ENCODE data around the gene GVQW3. TPM values are rescaled to one million over a fixed set of nuclear protein-coding genes. Genes with fewer than 3 reads are reported as not detected.

The GVQW3 gene
- polyA plus RNA-seq, 2 of the 4 experiments (the other 2 are of a cell fraction), result 3.6 to 3.8 TPM

DNA sequence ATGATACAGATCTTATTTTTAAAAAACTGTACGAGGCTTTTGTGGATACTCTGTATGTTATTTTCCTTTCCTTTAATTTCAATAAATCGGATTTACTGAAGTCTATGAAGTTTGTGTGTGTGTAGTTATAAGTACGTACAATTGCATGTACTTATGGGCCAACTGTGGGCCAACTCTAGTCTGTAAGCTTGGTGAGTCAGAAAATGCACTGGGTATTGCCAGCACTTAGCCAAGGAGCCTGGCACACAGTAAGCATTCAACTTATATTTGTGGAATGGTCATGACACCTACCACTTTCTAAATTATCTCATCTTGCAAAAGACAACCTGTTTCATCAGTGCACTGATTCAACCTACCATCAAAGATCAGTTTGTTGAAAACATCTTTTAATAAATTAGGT, 32.8 kb upstream of the GVQW3 start (continued):
- TF ChIP-seq, protein P1, sequence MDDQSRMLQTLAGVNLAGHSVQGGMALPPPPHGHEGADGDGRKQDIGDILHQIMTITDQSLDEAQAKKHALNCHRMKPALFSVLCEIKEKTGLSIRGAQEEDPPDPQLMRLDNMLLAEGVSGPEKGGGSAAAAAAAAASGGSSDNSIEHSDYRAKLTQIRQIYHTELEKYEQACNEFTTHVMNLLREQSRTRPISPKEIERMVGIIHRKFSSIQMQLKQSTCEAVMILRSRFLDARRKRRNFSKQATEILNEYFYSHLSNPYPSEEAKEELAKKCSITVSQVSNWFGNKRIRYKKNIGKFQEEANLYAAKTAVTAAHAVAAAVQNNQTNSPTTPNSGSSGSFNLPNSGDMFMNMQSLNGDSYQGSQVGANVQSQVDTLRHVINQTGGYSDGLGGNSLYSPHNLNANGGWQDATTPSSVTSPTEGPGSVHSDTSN (IDR thresholded peaks at IDR 0.05), result no peak
- TF ChIP-seq ESRRA (IDR thresholded peaks at IDR 0.05; ENCODE audit: borderline replicate concordance, low read length), result no peak
- TF ChIP-seq, protein P2, sequence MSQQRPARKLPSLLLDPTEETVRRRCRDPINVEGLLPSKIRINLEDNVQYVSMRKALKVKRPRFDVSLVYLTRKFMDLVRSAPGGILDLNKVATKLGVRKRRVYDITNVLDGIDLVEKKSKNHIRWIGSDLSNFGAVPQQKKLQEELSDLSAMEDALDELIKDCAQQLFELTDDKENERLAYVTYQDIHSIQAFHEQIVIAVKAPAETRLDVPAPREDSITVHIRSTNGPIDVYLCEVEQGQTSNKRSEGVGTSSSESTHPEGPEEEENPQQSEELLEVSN (IDR thresholded peaks at IDR 0.05; ENCODE audit: borderline replicate concordance, low read depth), result no peak

DNA sequence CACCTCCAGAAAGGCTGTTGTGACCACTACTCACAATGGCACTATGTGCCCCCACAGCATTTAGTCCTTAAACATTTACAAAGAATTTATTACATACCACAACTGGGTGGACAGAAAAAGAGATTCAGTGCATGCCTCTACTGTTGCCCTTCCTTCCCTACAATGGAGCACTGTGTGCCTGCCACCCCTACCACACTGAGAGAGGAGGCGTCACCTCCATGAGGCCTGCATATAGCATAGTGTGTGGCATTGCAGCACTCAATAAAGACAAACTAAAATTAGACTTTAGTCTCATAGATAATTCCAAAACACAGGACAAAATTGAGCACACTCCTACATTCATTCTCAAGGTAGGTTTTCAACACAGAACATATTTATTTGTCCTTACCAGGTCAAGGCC, 26.0 kb upstream of the GVQW3 start:
- no peak overlapping the region for H3K4me3 ChIP-seq
- H3K4me2 ChIP-seq, result no peak overlapping the region
- CTCF ChIA-PET, result no interaction called here
- H3K27ac ChIP-seq, result no peak overlapping the region
- FAIRE-seq (no peak), ATAC-seq (no peak), DNase-seq (ENCODE audit: low read depth in 1 of 2, low spot score in 1 of 2) (no peak)
- H3K4me1 ChIP-seq, result no peaks in the 10 kb centered on the region
- TF ChIP-seq RFX5 (IDR thresholded peaks at IDR 0.05) (no peak), NPAS2 (CRISPR knock-in tag; IDR thresholded peaks at IDR 0.05; ENCODE audit: borderline replicate concordance) (no peak), ZNF302 (CRISPR knock-in tag; IDR thresholded peaks at IDR 0.05) (no peak), HOXB13 (CRISPR knock-in tag; IDR thresholded peaks at IDR 0.05; ENCODE audit: low read depth) (no peak), NR3C1 (IDR thresholded peaks at IDR 0.05) (no peak), MYC (IDR thresholded peaks at IDR 0.05; ENCODE audit: borderline replicate concordance, low read length) (no peak), JUN (IDR thresholded peaks at IDR 0.05) (no peak), MAFK (IDR thresholded peaks at IDR 0.05; ENCODE audit: partially characterized antibody) (no peak), CBX8 (IDR thresholded peaks at IDR 0.05) (no peak), KDM1A (IDR thresholded peaks at IDR 0.05; ENCODE audit: low read depth) (no peak), MAZ (IDR thresholded peaks at IDR 0.05; ENCODE audit: borderline replicate concordance, low read depth, low read length) (no peak), POLR2AphosphoS2 (conservative IDR thresholded peaks at IDR 0.05; ENCODE audit: low read length) (no peak)
- WGBS (ENCODE audit: missing lambda C conversion rate), result 95% methylated on average over 1 of the region's 1 CpG
- no peaks in the 10 kb centered on the region for H3K9me3 ChIP-seq
- POLR2A ChIA-PET, result no interaction called here

DNA sequence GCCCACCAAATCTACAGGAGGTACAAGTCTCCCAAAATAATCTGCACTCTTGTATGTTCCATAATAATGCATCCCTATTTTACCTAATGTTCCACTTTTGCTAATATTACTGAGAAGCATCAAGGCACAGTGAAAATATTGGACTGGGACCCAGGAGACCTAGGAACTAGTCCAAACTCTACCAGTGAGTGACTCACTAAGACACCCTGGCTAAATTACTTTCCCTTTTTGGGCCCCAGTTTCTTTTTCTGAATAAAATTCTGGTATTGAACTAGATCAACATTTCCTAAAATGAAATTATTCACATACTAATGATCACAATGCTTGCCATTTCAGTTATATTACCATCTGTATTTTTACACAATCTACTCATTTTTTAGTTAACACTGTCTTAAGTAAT, 19.7 kb upstream of the GVQW3 start:
- POLR2A ChIA-PET, result no interaction called here
- H3K9me3 ChIP-seq, result no peaks in the 10 kb centered on the region
- FAIRE-seq (no peak), DNase-seq (ENCODE audit: low read depth in 1 of 2, low spot score in 1 of 2) (no peak), ATAC-seq (no peak)
- no peaks in the 10 kb centered on the region for H3K4me1 ChIP-seq
- no peak overlapping the region for H3K4me3 ChIP-seq
- no peak overlapping the region for H3K4me2 ChIP-seq
- TF ChIP-seq, protein P3, sequence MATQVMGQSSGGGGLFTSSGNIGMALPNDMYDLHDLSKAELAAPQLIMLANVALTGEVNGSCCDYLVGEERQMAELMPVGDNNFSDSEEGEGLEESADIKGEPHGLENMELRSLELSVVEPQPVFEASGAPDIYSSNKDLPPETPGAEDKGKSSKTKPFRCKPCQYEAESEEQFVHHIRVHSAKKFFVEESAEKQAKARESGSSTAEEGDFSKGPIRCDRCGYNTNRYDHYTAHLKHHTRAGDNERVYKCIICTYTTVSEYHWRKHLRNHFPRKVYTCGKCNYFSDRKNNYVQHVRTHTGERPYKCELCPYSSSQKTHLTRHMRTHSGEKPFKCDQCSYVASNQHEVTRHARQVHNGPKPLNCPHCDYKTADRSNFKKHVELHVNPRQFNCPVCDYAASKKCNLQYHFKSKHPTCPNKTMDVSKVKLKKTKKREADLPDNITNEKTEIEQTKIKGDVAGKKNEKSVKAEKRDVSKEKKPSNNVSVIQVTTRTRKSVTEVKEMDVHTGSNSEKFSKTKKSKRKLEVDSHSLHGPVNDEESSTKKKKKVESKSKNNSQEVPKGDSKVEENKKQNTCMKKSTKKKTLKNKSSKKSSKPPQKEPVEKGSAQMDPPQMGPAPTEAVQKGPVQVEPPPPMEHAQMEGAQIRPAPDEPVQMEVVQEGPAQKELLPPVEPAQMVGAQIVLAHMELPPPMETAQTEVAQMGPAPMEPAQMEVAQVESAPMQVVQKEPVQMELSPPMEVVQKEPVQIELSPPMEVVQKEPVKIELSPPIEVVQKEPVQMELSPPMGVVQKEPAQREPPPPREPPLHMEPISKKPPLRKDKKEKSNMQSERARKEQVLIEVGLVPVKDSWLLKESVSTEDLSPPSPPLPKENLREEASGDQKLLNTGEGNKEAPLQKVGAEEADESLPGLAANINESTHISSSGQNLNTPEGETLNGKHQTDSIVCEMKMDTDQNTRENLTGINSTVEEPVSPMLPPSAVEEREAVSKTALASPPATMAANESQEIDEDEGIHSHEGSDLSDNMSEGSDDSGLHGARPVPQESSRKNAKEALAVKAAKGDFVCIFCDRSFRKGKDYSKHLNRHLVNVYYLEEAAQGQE (IDR thresholded peaks at IDR 0.05), result no peak
- no peak for TF ChIP-seq POLR2A (IDR thresholded peaks at IDR 0.05; ENCODE audit: low read length)
- TF ChIP-seq TFCP2L1 (CRISPR knock-in tag; IDR thresholded peaks at IDR 0.05), result no peak
- TF ChIP-seq EP300 (IDR thresholded peaks at IDR 0.05), result no peak
- no peak for TF ChIP-seq GATA3 (IDR thresholded peaks at IDR 0.05; ENCODE audit: borderline replicate concordance)
- no peak for TF ChIP-seq MAFK (IDR thresholded peaks at IDR 0.05; ENCODE audit: partially characterized antibody)
- no peak for TF ChIP-seq CBX2 (IDR thresholded peaks at IDR 0.05; ENCODE audit: borderline replicate concordance, low read depth)
- no peak for TF ChIP-seq EHF (CRISPR knock-in tag; IDR thresholded peaks at IDR 0.05)
- TF ChIP-seq RCOR1 (IDR thresholded peaks at IDR 0.05; ENCODE audit: low read depth, low read length), result no peak
- TF ChIP-seq CHD4 (IDR thresholded peaks at IDR 0.05; ENCODE audit: borderline replicate concordance), result no peak
- TF ChIP-seq, protein P2 (IDR thresholded peaks at IDR 0.05; ENCODE audit: borderline replicate concordance, low read depth), result no peak
- no peak for TF ChIP-seq EHMT2 (IDR thresholded peaks at IDR 0.05; ENCODE audit: low read depth)
- TF ChIP-seq FOSL2 (IDR thresholded peaks at IDR 0.05), result no peak
- TF ChIP-seq FOSL2 (CRISPR knock-in tag; IDR thresholded peaks at IDR 0.05), result no peak
- TF ChIP-seq NPAS2 (CRISPR knock-in tag; IDR thresholded peaks at IDR 0.05; ENCODE audit: borderline replicate concordance), result no peak
- TF ChIP-seq ZC3H11A (IDR thresholded peaks at IDR 0.05), result no peak
- no peak for TF ChIP-seq JUN (IDR thresholded peaks at IDR 0.05)
- no peak for TF ChIP-seq NR3C1 (IDR thresholded peaks at IDR 0.05)
- H3K27ac ChIP-seq, result no peak overlapping the region
- CTCF ChIA-PET, result interaction anchor here (1.0 to 1.2 kb wide), 2 partner anchors 11 to 39 kb away, joined by 3 read pairs; no protein-coding TSS in a partner anchor
